NCI-H1694 (cell line): ENCODE results near the gene OR52K1.
"Not testable (repeated sequence)": the region's sequence is repeated elsewhere in the genome, so short reads cannot be mapped to it uniquely, and the experiment has no call there.

Source experiments
- DNase-seq: peaks from one replicate; lab custom pipeline; 2025; lab: John Stamatoyannopoulos, UW

The OR52K1 gene

DNA sequence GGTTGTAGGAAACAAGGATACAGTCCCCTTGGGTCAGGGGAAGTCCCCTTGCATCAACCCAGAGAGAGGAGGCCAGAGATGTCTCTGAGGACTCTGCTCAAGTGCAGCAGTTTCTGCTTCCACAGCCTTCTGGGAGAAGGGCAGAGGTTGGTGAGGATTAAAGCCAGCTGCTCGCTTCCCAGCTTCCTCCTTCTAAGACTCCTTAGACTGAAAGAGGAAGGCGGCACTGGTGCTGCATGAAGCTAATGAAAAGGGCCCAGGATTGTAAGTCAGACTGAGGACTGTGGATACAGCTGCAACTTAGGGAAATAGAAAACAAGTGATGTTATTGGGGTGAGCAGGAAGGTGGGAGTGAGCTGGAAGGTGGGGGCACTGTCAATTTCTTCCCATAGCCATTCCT lies at the start of gene OR52K1:
TSS of gene OR52K1 (plus strand) at position 202 of the 400 bp plus-strand sequence. CDS start 6,255 bp downstream, outside the sequence.
- no peak for DNase-seq

DNA sequence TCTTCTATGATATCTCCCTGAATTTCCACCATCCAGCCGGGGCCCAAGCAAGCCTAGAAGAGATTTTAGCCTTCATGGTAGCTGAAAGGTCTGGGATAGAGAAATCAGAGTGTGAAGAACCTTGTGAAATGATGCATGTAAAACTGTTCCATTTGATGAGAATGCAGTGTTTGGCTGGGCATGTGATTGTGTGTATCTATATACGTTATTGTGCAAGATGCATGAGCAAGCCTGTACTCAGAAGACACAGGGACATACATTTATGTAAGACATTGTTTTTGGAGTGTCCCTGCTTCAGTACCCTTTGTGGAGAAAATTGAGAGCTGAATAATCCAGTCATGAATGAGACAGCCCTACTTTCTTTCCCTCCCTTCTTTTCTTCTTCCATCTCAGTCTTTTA lies 48.6 kb upstream of the OR52K1 start:
- no peak for DNase-seq

GRCh38 chr11:4436411-4436810 lies 46.0 kb upstream of the OR52K1 start:
- no peak for DNase-seq

DNA sequence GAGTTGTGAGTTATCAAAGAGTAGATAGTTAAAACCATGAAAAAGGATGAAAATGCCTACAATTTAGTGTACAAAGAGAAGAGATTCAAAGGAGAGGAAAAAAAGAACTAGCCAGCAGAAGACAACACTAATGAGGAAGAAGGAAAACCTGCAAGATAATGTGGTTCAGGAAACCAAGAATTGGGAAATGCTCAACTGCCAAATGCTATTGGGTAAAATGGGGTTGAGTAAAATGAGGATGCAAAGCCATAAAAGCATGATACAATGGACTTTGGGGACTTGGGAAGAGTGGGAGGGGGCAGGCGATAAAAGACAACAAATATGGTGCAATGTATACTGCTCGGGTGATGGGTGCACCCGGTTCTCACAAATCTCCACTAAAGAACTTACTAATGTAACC lies 40.9 kb upstream of the OR52K1 start:
- DNase-seq, result no peak

DNA sequence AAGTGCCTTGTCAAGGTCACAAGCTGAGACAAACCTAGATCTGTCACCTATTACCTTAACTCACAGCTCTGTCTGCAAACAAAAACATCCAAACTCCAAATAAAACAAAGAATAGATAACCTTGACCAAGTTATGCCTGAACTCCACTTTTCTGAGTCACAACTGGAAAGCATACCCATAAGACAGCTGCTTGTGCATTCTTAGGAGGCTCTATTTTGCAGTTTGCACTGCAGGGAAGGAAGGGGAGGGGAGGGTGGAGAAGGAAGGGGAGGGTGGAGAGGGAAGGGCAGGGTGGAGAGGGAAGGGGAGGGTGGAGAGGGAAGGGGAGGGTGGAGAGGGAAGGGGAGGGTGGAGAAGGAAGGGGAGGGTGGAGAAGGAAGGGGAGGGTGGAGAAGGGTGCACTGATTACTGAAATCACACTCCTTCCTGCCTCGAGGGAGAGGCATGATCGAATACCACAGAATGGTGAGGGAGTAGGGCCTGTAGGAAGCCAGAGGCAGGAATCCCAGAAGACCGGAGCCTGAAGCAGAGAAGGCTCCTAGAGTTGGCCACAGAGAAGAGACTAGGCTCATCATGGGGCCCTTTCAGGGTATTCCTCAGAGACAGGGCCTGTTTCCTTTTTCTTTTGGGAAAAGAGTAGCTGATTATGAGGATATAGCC lies 39.1 kb upstream of the OR52K1 start:
- DNase-seq, result no peak

DNA sequence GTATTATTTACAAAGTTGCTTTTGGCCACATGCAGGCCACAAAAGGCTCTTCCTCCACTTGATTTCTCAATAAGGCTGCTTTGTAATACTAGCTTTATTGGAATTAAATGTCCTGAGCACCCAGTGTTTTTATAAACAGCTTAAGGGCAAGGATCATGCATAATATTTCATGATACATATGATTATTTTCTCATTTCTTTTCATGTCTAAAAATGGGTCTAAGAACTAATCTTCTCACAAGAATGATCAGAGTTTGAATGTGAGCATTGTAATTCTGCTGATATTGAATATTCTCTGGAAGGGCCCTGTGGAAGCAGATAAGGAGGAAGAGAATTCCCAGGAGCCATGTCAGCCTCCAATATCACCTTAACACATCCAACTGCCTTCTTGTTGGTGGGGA lies 33.5 kb upstream of the OR52K1 start, which contains the start of gene OR52K2:
TSS of gene OR52K2 (plus strand) at position 301 of the 400 bp plus-strand sequence. CDS start at position 346, 45 bp downstream.
- DNase-seq, result no peak

GRCh38 chr11:4453118-4453517 lies 29.3 kb upstream of the OR52K1 start:
- DNase-seq, result no peak

DNA sequence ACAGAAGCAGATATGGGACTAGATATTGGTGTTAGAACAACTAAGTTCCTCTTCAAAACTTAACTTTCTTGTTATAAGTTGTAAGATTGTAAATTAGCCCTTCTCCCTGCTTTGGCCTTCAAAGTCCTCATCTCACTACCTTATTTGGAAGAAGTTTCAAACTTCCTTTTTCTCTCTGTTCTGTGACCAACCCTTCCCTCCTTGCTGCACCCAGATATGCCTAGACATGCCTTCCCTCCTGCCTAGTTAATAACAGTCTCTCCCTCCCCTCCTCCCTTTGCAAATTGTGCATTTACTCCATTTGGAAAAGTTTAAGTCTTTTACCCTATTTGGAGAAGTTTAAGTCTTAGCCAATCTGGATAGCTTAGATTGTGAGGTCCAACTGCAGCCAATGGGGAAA lies 28.4 kb upstream of the OR52K1 start:
- no peak for DNase-seq

DNA sequence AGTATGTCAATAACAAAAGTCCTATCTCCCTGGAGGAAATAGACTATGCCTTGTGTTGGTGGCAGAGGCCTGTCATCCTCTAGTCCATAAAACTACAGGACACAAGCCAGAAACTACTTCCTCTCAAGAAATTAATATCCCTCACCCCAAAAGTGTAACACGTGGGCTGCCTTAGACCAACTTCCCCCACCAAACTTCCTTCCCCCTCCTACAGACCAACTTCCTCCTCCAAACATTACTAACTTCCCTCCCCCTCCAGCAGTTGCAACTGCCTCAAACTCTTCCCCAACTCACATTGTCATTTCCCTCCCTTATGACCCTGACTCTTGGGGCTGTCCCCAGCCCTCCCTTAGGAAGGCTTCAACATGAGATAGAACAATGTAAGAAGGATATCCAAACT lies 27.0 kb upstream of the OR52K1 start:
- DNase-seq, result no peak

DNA sequence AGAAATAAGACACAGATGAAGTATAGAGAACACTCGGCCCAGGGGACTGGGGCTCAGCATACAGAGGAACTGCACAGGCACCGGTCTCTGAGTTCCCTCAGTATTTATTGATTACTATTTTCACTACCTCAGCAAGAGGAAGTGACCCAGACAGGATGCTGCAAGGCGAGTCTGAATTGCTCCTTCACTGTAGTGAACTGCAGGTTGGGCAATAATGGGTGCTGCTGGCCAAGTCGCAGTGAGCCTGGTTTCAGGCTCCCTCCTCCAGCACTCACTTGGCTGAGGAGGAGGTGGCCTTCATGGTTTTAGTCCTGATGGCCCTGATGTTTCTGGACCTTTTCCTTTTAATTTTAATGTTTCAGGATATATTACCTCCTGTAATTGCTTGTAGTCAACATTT lies 22.9 kb upstream of the OR52K1 start:
- DNase-seq, result no peak

DNA sequence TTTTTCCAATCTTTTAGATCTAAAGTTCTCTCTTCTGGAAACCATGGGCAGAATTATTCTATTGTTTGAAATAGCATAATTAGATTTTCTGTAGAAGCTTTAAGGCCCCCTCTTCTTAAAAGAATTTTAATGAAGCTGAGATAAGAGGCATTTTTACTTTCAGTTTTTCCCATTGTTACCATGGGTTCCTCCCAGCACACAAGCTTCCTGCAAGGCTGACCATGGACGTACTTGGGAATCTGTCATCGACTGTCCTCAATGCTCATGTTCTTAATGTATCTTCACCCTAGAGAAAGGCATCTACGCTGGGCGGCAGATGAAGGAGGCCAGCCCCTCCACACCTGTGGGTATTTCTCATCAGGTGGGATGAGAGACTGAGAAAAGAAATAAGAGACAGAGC lies 22.3 kb upstream of the OR52K1 start:
- no peak for DNase-seq

GRCh38 chr11:4464216-4465159 lies 18.0 kb upstream of the OR52K1 start:
- DNase-seq, result no peak

DNA sequence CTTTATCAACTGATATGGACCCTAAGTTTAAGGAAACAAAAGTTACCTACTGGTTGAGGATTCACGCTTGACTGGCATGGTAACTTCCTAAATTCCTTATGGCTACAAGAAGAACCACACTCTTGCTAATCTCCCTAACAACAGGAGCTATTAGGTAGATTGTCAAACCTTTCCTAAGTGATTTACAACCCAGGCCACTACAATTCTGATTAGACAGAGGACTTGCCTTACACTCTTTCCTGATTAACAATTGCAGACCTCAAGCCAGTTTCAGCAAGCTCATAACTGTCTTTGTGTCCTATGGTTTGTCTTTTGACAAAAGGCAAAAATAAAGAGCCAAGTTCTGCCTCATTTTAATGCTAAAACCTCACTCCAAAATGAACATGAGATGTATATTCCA lies 17.0 kb upstream of the OR52K1 start:
- DNase-seq, result no peak

GRCh38 chr11:4466131-4466870 lies 16.1 kb upstream of the OR52K1 start:
- no peak for DNase-seq

- DNase-seq, result no peak
These were observed 15.5 kb upstream of the OR52K1 start for GRCh38 chr11:4466871-4467442.

DNA sequence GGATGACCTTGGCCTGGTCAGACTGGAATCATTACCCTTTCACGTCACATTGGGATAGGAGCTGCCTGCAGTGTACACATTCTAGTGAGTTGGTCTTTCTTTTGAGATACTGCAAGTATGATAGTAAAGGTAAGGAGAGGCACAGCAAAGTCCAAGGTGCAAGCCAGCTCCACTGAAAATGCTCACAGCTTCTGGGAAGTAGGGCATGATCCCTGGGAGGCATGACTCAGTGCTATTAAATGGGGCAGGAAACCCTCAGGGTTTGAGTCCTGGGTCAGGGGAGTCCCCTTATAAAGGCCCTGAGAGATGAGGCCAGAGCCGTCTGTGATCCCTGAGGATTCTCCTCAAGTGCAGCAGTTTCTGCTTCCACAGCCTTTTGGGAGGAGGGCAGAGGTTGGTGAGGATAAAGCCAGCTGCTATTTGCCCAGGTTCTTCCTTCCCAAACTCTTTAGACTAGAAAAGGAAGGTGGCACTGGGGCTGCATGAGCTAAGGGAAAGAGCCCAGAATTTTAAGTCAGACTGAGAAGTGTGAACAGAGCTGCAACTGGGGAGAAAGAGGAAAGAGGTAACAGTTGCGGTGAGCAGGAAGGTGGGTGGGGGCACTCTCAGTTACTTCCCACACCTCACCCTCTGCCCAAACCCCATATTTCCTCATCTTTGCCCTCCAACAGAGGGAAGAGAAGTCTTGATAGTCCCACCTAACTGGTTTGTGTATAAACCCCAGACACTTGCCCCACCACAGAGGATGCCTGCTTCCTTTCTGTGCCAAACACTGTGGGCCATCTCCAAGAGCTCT lies 14.4 kb upstream of the OR52K1 start:
- no peak for DNase-seq

GRCh38 chr11:4479644-4480043 lies 2.8 kb upstream of the OR52K1 start:
- no peak for DNase-seq

DNA sequence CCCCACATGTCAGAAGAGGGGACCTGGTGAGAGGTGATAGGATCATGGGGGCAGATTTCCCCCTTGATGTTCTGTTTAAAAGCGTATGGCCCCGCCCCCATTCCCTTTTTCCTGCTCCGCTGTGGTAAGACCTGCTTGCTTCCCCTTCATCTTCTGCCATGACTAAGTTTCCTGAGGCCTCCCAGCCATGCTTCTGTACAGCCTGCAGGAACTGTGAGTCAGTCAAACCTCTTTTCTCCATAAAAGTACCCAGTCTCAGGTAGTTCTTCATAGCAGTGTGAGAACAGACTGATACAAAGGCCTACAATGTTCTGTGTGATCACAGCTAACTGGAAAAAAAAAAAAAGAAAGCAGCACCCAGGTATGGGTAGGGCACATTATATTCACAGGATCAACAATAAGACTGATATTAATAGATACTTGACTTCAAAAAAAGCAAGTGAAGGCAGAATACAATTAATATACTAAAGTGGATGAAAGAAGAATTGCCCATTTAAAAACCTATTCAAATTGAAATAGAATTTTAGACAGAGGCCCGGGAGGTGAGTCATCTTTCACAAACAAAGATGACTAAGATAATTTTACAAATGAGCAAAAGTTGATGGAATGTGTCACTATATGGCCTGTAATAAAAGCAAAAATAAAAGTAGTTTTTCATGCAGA lies 1.7 kb upstream of the OR52K1 start:
- DNase-seq, result no peak

GRCh38 chr11:4481240-4481582 lies 1.2 kb upstream of the OR52K1 start:
- no peak for DNase-seq

DNA sequence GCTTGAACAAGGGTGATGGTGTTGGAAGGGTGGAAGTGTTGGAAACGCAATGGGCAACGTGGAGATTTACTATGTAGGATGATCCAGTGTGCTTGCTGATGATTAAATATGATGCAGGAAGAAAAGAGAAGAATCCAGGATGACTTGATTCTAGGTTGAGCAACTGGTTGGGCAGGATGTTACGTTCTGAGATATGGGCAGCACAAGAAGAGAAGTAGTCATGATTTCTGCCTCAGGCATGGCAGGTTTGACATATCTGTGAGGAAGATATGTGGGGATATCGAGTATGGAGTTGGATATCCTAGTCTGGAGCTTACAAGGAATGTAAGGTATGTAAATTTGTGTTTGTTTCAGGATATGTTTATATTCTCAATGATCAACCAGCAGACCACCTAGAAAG lies 1.9 kb downstream of the OR52K1 start:
- no peak for DNase-seq

GRCh38 chr11:4491405-4491804 lies 9.0 kb downstream of the OR52K1 start:
- DNase-seq, result not testable (repeated sequence)
